B cell (primary cell): ENCODE data around the gene FGFRL1.

ENCODE experiments used
- EZH2 ChIP-seq: IDR thresholded peaks from 2 replicates; pipeline ENCODE4 v1.6.1; 2012; ENCODE audit warnings: borderline replicate concordance, low read depth, mild to moderate bottlenecking, moderate library complexity, low read length; ENCODE audit not compliant: insufficient read depth, poor library complexity, severe bottlenecking
- TF ChIP-seq, protein P1 (sequence below): fragments of 200-600 bp; IDR thresholded peaks from one replicate; pipeline ENCODE4 v1.8.0; 2022; ENCODE audit warnings: antibody characterized with exemption, mild to moderate bottlenecking

DNA sequence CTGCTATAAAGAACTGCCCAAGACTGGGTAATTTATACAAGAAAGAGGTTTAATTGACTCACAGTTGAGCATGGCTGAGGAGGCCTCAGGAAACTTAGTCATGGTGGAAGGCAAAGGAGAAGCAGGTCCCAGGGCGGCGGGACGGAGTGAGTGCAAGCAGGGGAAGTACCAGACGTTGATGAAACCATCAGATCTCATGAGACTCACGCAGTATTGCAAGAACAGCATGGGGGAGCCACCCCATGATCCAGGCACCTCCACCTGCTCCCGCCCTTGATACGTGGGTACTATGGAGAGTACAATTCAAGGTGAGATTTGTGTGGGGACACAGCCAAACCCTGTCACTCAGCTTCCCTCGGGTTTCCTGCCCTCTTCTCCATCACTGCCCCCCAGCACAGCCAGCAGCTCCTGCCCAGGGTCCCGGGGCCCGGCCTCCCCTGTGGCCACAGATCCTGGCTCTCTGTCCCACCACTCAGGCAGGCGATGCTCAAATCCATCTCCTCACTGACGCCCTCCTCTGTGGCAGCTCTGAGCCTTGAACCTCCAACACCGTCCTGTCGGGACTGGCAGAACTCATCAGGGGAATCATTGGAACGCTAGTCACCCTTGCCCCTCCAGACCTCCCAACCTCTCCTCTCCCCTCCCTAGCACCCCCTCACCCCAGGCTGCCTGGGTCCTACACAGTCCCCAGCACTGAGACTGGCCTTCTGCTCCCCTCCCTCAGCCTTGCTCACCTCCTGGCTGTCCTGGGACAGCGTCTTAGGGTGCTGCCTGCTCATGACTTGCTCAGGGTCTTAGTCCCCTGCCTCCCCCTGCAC lies 37.6 kb downstream of the FGFRL1 start:
- TF ChIP-seq, protein P1, sequence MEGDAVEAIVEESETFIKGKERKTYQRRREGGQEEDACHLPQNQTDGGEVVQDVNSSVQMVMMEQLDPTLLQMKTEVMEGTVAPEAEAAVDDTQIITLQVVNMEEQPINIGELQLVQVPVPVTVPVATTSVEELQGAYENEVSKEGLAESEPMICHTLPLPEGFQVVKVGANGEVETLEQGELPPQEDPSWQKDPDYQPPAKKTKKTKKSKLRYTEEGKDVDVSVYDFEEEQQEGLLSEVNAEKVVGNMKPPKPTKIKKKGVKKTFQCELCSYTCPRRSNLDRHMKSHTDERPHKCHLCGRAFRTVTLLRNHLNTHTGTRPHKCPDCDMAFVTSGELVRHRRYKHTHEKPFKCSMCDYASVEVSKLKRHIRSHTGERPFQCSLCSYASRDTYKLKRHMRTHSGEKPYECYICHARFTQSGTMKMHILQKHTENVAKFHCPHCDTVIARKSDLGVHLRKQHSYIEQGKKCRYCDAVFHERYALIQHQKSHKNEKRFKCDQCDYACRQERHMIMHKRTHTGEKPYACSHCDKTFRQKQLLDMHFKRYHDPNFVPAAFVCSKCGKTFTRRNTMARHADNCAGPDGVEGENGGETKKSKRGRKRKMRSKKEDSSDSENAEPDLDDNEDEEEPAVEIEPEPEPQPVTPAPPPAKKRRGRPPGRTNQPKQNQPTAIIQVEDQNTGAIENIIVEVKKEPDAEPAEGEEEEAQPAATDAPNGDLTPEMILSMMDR, result no peak
- TF ChIP-seq EZH2, result no peak
